ENCODE data around the gene SMARCA2.

The SMARCA2 gene

DNA sequence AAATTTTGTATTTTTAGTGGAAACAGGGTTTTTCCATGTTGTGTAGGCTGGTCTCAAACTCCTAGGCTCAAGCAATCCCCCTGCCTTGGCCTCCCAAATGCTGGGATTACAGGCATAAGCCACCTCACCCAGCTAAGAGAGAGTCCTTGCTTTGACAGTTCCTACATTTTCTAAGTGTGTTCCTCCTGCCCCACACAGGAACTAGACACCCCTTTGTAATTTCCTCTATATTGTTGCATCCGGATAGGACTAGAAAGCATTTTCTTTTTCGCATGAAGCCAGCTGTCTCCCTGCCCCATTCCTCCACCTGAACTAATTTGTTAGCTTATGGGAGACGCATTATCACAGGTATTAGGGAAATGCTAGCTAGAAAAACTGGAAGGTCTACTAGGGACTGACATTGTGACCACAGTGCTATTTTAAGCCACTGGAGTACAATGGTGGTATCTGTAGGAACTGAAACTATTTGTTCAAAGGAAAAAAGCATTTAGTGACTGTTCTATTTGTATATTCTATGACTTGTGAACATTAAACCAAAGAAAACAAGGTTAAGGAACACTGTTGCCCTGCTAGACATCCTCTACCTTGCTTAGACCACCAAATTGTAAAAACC lies 214.1 kb downstream of the SMARCA2 start:
- no peaks in the 10 kb centered on the region for H3K36me3 ChIP-seq (ENCODE audit: control insufficient read depth, low read depth, low read length)
- no peak overlapping the region for H3K27ac ChIP-seq (ENCODE audit: low read length)
- H3K9me3 ChIP-seq (ENCODE audit: control insufficient read depth, low read depth, low read length), result no peaks in the 10 kb centered on the region
- H3K9ac ChIP-seq (ENCODE audit: low read length), result no peak overlapping the region
- H3K27me3 ChIP-seq (ENCODE audit: control insufficient read depth, insufficient read depth, low read length), result no peaks in the 10 kb centered on the region
- no peak overlapping the region for H3K4me3 ChIP-seq (ENCODE audit: low read length)
- H3K4me1 ChIP-seq (ENCODE audit: control insufficient read depth, low read depth, low read length), result no peaks in the 10 kb centered on the region

DNA sequence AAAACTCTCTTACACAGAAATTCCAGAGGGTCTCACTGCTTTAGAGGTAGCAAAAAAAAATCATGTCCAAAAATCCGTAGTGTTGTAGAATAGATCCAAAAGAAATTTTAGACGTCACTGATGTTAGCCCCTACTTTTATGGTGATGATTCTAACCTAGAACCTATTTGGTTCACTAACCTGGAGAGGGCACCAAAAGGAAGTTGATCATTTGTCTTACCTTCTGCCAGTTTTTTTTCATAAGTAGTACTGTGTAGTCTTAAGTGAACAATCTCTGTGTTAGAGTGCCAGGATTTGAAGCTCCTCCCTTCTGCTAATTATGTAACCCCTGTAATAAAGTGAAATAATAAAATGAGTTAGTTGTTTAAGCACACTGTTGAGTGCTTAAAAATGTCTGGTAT lies 215.2 kb downstream of the SMARCA2 start:
- no peaks in the 10 kb centered on the region for H3K9me3 ChIP-seq (ENCODE audit: control insufficient read depth, low read depth, low read length)
- H3K36me3 ChIP-seq (ENCODE audit: control insufficient read depth, low read depth, low read length), result no peaks in the 10 kb centered on the region
- no peak overlapping the region for H3K27ac ChIP-seq (ENCODE audit: low read length)
- no peaks in the 10 kb centered on the region for H3K4me1 ChIP-seq (ENCODE audit: control insufficient read depth, low read depth, low read length)
- H3K9ac ChIP-seq (ENCODE audit: low read length), result no peak overlapping the region
- H3K4me3 ChIP-seq (ENCODE audit: low read length), result no peak overlapping the region
- no peaks in the 10 kb centered on the region for H3K27me3 ChIP-seq (ENCODE audit: control insufficient read depth, insufficient read depth, low read length)

DNA sequence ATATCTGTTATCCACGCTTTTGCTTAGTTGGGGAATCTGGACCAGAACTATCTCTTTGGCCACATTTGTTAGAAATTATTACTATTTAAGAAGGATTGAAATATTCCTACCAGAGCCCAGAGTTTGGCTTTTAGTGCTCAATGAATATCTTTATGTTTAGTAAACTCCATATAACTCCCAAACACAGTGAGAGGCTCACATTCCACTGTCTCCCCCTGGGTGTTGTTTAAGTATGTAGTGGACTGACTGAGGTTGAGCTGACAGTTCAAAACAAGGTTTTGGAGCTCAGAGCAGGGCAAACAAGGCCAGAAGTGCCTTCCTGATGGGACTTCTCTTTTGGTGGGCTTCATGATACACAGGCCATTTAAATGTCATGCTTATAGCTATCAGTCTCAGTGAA lies 216.0 kb downstream of the SMARCA2 start:
- Histone ChIP-seq H3K4me1 (ENCODE audit: control insufficient read depth, low read depth, low read length) (no peaks in the 10 kb centered on the region), H3K9ac (ENCODE audit: low read length) (no peak overlapping the region), H3K4me3 (ENCODE audit: low read length) (no peak overlapping the region)

DNA sequence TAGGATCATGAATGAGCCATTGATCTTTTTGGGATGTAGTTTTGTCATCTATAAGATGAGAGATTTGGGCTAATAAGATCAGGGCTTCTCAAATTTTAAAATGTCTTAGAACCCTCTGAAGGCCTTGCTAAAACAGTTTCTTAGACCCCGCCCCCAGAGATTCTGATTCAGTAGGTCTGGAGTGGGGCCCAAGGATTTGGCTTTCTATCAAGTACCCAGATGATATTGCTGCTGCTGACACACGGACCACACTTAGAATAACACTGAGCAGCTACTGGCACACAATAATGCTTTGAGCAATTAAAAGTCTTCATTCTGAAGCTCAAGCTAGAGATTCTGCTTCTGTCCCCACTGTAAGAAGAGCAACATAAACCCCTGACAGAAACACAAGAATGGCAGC lies 216.7 kb downstream of the SMARCA2 start:
- H3K4me1 ChIP-seq (ENCODE audit: control insufficient read depth, low read depth, low read length), result no peaks in the 10 kb centered on the region
- no peak overlapping the region for H3K27ac ChIP-seq (ENCODE audit: low read length)
- H3K27me3 ChIP-seq (ENCODE audit: control insufficient read depth, insufficient read depth, low read length), result no peaks in the 10 kb centered on the region
- no peak overlapping the region for H3K9ac ChIP-seq (ENCODE audit: low read length)
- H3K36me3 ChIP-seq (ENCODE audit: control insufficient read depth, low read depth, low read length), result no peaks in the 10 kb centered on the region
- no peaks in the 10 kb centered on the region for H3K9me3 ChIP-seq (ENCODE audit: control insufficient read depth, low read depth, low read length)
- no peak overlapping the region for H3K4me3 ChIP-seq (ENCODE audit: low read length)

More for the DNA sequence above, 216.0 kb downstream of the SMARCA2 start:
- no peaks in the 10 kb centered on the region for H3K9me3 ChIP-seq (ENCODE audit: control insufficient read depth, low read depth, low read length)
- no peak overlapping the region for H3K27ac ChIP-seq (ENCODE audit: low read length)
- no peaks in the 10 kb centered on the region for H3K27me3 ChIP-seq (ENCODE audit: control insufficient read depth, insufficient read depth, low read length)
- H3K36me3 ChIP-seq (ENCODE audit: control insufficient read depth, low read depth, low read length), result no peaks in the 10 kb centered on the region

DNA sequence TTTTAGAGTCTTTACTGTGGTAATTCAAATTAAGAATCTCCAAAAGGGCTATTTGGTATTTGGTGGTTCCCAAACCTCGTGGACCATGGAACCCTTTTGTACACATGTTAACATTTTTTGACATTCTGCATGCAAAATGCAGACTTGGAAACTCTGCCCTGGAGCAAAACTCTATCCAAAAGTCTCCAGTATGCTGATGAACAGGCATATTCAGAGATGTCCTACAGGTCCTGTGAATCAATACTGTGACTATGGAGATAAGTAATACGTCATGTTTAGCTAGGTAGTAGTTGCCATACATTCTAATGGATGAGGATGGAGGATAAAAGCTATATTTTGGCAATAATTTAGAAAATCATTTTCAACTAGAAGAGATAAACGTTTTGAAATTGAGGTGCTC lies 218.1 kb downstream of the SMARCA2 start:
- Histone ChIP-seq H3K9me3 (ENCODE audit: control insufficient read depth, low read depth, low read length) (no peaks in the 10 kb centered on the region), H3K27ac (ENCODE audit: low read length) (no peak overlapping the region), H3K4me1 (ENCODE audit: control insufficient read depth, low read depth, low read length) (no peaks in the 10 kb centered on the region), H3K4me3 (ENCODE audit: low read length) (no peak overlapping the region), H3K36me3 (ENCODE audit: control insufficient read depth, low read depth, low read length) (no peaks in the 10 kb centered on the region), H3K9ac (ENCODE audit: low read length) (no peak overlapping the region), H3K27me3 (ENCODE audit: control insufficient read depth, insufficient read depth, low read length) (no peaks in the 10 kb centered on the region)

DNA sequence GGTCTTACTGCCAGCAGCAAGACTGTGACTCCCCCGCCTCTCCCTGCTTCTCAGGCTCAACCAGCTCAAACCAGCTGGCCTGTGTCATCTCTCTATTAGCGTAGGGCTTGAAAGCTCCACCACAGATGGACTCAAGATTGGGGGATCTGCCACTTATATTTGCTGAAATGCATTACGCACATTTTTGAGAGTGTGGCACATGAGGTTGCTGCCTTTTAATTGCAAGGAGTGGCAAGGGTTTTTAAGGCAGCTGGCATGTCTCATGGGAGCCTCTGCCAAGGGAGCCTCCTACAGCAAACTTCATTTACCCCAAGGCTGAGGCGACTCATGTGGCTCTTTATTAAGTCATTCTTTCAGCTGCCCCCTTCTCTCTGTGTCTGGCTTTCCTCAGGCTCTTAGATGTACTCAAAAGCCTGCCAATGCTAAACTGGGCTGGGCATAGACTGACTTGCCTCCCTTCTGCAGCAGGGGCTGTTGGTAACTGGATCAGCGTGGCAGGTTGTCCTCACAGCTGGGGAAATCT lies 219.3 kb downstream of the SMARCA2 start:
- Histone ChIP-seq H3K27me3 (ENCODE audit: control insufficient read depth, insufficient read depth, low read length) (no peaks in the 10 kb centered on the region), H3K9me3 (ENCODE audit: control insufficient read depth, low read depth, low read length) (no peaks in the 10 kb centered on the region), H3K4me3 (ENCODE audit: low read length) (no peak overlapping the region), H3K36me3 (ENCODE audit: control insufficient read depth, low read depth, low read length) (no peaks in the 10 kb centered on the region), H3K27ac (ENCODE audit: low read length) (no peak overlapping the region), H3K9ac (ENCODE audit: low read length) (no peak overlapping the region), H3K4me1 (ENCODE audit: control insufficient read depth, low read depth, low read length) (no peaks in the 10 kb centered on the region)

DNA sequence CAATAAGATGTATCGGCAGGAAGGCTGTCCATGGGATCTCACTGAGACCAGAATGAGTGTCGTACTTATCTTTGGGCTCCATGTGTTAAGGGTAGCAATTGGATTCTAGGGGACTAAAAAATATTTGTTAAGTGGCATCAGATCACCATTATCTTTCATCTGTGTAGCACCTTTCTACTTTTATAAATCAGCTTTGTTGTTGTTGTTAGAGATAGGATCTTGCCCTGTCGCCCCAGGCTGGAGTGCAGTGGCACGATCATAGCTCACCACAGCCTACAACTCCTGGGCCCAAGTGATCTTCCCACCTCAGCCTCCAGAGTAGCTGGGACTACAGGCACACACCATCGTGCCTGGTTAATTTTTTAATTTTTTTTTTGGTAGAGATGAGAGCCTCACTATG lies 220.5 kb downstream of the SMARCA2 start:
- no peak overlapping the region for H3K27ac ChIP-seq (ENCODE audit: low read length)
- no peak overlapping the region for H3K9ac ChIP-seq (ENCODE audit: low read length)
- no peaks in the 10 kb centered on the region for H3K36me3 ChIP-seq (ENCODE audit: control insufficient read depth, low read depth, low read length)
- no peaks in the 10 kb centered on the region for H3K27me3 ChIP-seq (ENCODE audit: control insufficient read depth, insufficient read depth, low read length)
- no peaks in the 10 kb centered on the region for H3K9me3 ChIP-seq (ENCODE audit: control insufficient read depth, low read depth, low read length)
- H3K4me3 ChIP-seq (ENCODE audit: low read length), result no peak overlapping the region
- no peaks in the 10 kb centered on the region for H3K4me1 ChIP-seq (ENCODE audit: control insufficient read depth, low read depth, low read length)

DNA sequence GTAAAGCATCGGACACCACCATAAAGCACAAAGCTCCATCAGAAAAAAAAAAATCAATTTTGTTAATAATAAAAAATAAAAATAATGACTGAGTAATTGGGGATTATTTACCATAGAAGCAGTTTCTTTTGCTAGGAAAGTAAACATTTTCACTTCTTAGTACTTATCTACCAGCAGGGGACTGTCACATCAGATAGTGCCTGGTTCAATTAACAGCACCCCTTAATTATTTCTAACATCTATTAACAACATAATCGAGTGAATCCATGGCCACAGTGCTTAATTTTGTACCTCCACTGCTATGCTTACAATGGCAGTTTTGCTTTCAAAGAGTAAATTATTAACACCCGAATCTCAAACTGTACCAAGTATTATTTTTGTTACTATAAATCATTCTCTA lies 221.7 kb downstream of the SMARCA2 start:
- Histone ChIP-seq H3K36me3 (ENCODE audit: control insufficient read depth, low read depth, low read length) (no peaks in the 10 kb centered on the region), H3K9ac (ENCODE audit: low read length) (no peak overlapping the region), H3K9me3 (ENCODE audit: control insufficient read depth, low read depth, low read length) (no peaks in the 10 kb centered on the region), H3K27ac (ENCODE audit: low read length) (no peak overlapping the region), H3K4me3 (ENCODE audit: low read length) (no peak overlapping the region), H3K27me3 (ENCODE audit: control insufficient read depth, insufficient read depth, low read length) (no peaks in the 10 kb centered on the region), H3K4me1 (ENCODE audit: control insufficient read depth, low read depth, low read length) (peaks cover 4% of the 10 kb centered on the region)

DNA sequence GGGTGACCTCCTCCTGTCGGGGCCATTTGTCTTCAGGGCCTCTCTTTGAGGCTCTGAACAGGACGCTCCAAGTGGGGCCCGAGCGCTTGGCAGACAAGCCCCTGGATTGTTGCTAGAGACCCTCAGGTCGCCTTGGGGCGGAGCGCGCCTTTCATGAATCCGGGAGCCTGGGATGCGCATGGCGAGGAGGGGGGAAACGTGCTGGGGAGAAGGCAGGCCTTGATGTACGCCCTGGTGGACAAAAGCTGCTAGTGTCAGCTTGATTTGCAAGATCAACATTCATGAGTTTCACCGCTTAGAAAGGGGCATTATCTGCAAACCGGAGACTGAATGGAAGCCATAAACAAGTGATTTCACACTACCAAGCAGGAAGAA lies 226.3 kb downstream of the SMARCA2 start:
- H3K27ac ChIP-seq (ENCODE audit: low read length), result peak overlapping the region; percentile 88
- peak overlapping the region; percentile 57 for H3K4me3 ChIP-seq (ENCODE audit: low read length)

DNA sequence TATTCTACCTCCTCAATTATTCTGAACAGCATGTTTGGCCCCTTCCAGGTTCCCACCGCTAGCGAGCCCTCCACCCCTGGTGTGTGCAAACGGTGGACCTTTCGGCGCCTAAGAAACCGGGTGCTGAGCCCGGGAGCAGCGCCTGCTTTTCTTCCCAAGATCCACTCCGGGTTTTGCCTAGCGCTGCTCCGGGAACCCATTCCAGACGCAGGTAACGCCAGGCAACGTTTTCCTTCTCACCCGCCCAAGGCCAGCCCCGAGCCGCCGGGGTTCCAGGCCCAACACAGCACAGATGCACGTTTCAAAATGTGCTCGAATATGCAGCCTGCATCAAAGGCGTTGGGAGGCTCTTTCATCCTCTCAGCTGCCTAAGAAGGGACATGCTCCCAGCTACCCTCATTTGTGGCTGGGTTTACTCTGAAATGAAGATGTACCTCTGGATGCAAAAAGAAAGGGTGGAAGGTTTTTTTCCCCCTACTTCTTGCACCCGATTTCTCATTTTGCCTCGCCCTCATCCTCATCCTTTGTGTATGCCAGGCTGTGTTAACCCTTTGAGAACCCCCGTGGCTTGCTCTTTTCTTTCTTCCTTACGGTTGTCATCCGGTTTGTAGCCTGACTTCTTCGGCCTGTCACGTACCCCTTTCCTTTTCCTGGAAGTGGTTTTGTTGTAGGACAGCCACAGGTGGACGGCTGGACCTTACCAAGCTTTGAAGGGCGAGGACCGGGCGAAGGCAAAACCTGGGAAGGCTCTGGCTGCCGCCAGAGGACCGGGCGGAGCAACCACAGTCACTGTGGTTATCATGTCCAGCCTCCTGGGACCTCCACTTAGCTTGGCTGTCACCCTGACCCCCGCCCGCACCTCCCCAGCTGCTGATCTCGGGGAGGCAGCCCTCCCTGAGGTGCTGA lies 226.9 kb downstream of the SMARCA2 start:
- Histone ChIP-seq H3K9me3 (ENCODE audit: control insufficient read depth, low read depth, low read length) (no peaks in the 10 kb centered on the region), H3K27ac (ENCODE audit: low read length) (peak overlapping the region; percentile 88), H3K4me1 (ENCODE audit: control insufficient read depth, low read depth, low read length) (peaks cover 24% of the 10 kb centered on the region), H3K36me3 (ENCODE audit: control insufficient read depth, low read depth, low read length) (no peaks in the 10 kb centered on the region), H3K9ac (ENCODE audit: low read length) (peak overlapping the region; percentile 78), H3K27me3 (ENCODE audit: control insufficient read depth, insufficient read depth, low read length) (no peaks in the 10 kb centered on the region), H3K4me3 (ENCODE audit: low read length) (peak overlapping the region; percentile 57)

More for the DNA sequence above, 226.3 kb downstream of the SMARCA2 start:
- Histone ChIP-seq H3K9ac (ENCODE audit: low read length) (peak overlapping the region; percentile 78), H3K9me3 (ENCODE audit: control insufficient read depth, low read depth, low read length) (no peaks in the 10 kb centered on the region), H3K36me3 (ENCODE audit: control insufficient read depth, low read depth, low read length) (no peaks in the 10 kb centered on the region), H3K4me1 (ENCODE audit: control insufficient read depth, low read depth, low read length) (peaks cover 24% of the 10 kb centered on the region), H3K27me3 (ENCODE audit: control insufficient read depth, insufficient read depth, low read length) (no peaks in the 10 kb centered on the region)

DNA sequence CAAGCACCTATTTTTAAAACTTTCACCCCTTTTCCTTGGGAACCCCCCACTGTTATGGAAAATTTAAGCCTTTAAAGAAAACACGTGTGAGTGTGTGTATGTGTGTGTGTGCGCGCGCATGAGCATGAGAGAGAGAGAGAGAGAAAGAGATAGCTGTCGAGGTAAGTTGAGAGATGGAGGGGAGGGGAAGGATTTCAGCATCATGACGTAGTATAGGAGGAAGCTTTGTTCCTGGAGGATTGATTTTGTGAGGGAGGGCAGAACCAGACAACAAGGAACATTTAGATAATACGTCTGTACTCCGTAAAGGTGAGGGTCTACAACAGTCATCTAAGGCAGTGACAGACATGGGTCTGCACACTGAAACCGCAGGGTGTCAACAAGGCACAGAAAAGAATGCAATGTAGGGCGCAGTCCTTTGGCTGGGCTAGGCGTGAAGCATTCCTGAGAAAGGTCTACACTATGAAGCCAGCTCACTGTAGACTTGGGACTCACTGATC lies 227.7 kb downstream of the SMARCA2 start:
- Histone ChIP-seq H3K27me3 (ENCODE audit: control insufficient read depth, insufficient read depth, low read length) (no peaks in the 10 kb centered on the region), H3K27ac (ENCODE audit: low read length) (no peak overlapping the region), H3K4me1 (ENCODE audit: control insufficient read depth, low read depth, low read length) (peaks cover 24% of the 10 kb centered on the region), H3K36me3 (ENCODE audit: control insufficient read depth, low read depth, low read length) (no peaks in the 10 kb centered on the region), H3K9me3 (ENCODE audit: control insufficient read depth, low read depth, low read length) (no peaks in the 10 kb centered on the region), H3K9ac (ENCODE audit: low read length) (no peak overlapping the region), H3K4me3 (ENCODE audit: low read length) (peak overlapping the region; percentile 57)
